GM12875 (cell line): ENCODE measurements around the gene CD164.
A peak's percentile ranks its signal among the peaks of the same experiment; 100 is the strongest.

Experiments
- H3K4me3 ChIP-seq: one replicate; pipeline ENCODE4 v1.5.1; 2011; ENCODE audit warnings: low read depth, low read length, control low read depth
- CTCF ChIP-seq: IDR thresholded peaks from 2 replicates; pipeline ENCODE4 v1.5.1; 2011; ENCODE audit warnings: low read depth, mild to moderate bottlenecking, control low read depth, inconsistent platforms, low read length, moderate library complexity, borderline replicate concordance; ENCODE audit not compliant: insufficient read depth

Gene CD164

GRCh38 chr6:109381747-109382575 lies at the start of gene CD164:
TSS of gene CD164 (minus strand) at chr6:109382467. CDS start at chr6:109382378, 89 bp downstream.
- peak within 1 kb of the TSS; percentile 72 for H3K4me3 ChIP-seq

GRCh38 chr6:109429496-109429895 lies 47.2 kb upstream of the CD164 start:
- no peak for TF ChIP-seq CTCF
- H3K4me3 ChIP-seq = no peak overlapping the region

More at GRCh38 chr6:109381747-109382575, at the start of gene CD164:
- no peak for TF ChIP-seq CTCF

GRCh38 chr6:109428889-109429477 lies 46.7 kb upstream of the CD164 start:
- TF ChIP-seq CTCF = no peak
- no peak overlapping the region for H3K4me3 ChIP-seq

- no peak for TF ChIP-seq CTCF
- no peak overlapping the region for H3K4me3 ChIP-seq
Measured at GRCh38 chr6:109424946-109425345, 42.7 kb upstream of the CD164 start.

- no peak for TF ChIP-seq CTCF
- H3K4me3 ChIP-seq = no peak overlapping the region
Measured at GRCh38 chr6:109421184-109421583, 38.9 kb upstream of the CD164 start.

- no peak for TF ChIP-seq CTCF
- no peak overlapping the region for H3K4me3 ChIP-seq
Measured at GRCh38 chr6:109420751-109421150, 38.5 kb upstream of the CD164 start.

GRCh38 chr6:109417646-109418045 lies 35.4 kb upstream of the CD164 start:
- no peak overlapping the region for H3K4me3 ChIP-seq
- TF ChIP-seq CTCF = no peak
